Esophagus muscularis mucosa (tissue), 4 donors: Measurements from ENCODE around the gene GALNT18. TPM values are rescaled to one million over a fixed set of nuclear protein-coding genes. Genes with fewer than 3 reads are reported as not detected.

ENCODE experiments used
- DNase-seq: peaks from one replicate; pipeline ENCODE4 v3.0.0-alpha.2; 2017; ENCODE audit errors: extremely low spot score
- H3K27ac ChIP-seq, 4 donors: fragments of 200-600 bp; sonication (generic); replicated peaks in 1 of 4; 1 replicate in 3 of 4; 2 replicates in 1 of 4; pipeline ENCODE4 v1.5.1; 2016 to 2019; ENCODE audit warnings: mild to moderate bottlenecking in 1 of 4
- H3K27me3 ChIP-seq, 4 donors: fragments of 200-600 bp; sonication (generic); one replicate each; pipeline versions ENCODE4 v1.5.1 to v1.6.0; 2016 to 2019
- H3K36me3 ChIP-seq, 4 donors: fragments of 200-600 bp; sonication (generic); one replicate each; pipeline ENCODE4 v1.5.1; 2016 to 2019
- H3K4me1 ChIP-seq, 4 donors: fragments of 200-600 bp; sonication (generic); one replicate each; pipeline ENCODE4 v1.5.1; 2016 to 2019
- H3K4me3 ChIP-seq, 4 donors: fragments of 200-600 bp; sonication (generic); 1 replicate in 2 of 4; 2 replicates in 2 of 4; pipeline ENCODE4 v1.5.1; 2016 to 2019; ENCODE audit warnings: mild to moderate bottlenecking in 4 of 4, moderate library complexity in 1 of 4
- H3K9me3 ChIP-seq, 4 donors: fragments of 200-600 bp; sonication (generic); 1 replicate in 3 of 4; 2 replicates in 1 of 4; pipeline ENCODE4 v1.5.1; 2016 to 2019
- CTCF ChIP-seq, 3 experiments: fragments of 200-600 bp in 2 of 3; fragments of 450-650 bp in 1 of 3; sonication (generic) in 2 of 3; IDR thresholded peaks; one replicate each; pipeline ENCODE4 v1.5.1; 2017 to 2019; ENCODE audit warnings: antibody characterized with exemption in 3 of 3, mild to moderate bottlenecking in 2 of 3, moderate library complexity in 1 of 3
- EP300 ChIP-seq: sonication (generic); formaldehyde crosslinking; IDR thresholded peaks from one replicate; pipeline ENCODE4 v1.6.1; 2017; ENCODE audit warnings: antibody characterized with exemption
- POLR2A ChIP-seq: fragments of 450-650 bp; IDR thresholded peaks from one replicate; pipeline ENCODE4 v1.6.1; 2017; ENCODE audit warnings: antibody characterized with exemption, moderate library complexity, mild to moderate bottlenecking, low read depth
- POLR2AphosphoS5 ChIP-seq, 2 donors: sonication (generic); formaldehyde crosslinking; IDR thresholded peaks; one replicate each; pipeline ENCODE4 v1.6.1; 2017; ENCODE audit warnings: antibody characterized with exemption in 2 of 2
- WGBS: methylation state at CpG from one replicate; pipeline ENCODE4 v1.1.5; 2018; 5-methylcytosine and 5-hydroxymethylcytosine counted together
- intact Hi-C: fragments of 100-400 bp; cut with DNase I; formaldehyde crosslinking; loops from one replicate; pipeline ENCODE4 v1.15.1; 2023
- total RNA-seq, 4 donors: library from RNA; depleted of rRNA; stranded (reverse); fragments of >200 nt; gene quantifications; one replicate each; pipeline versions ENCODE4 v1.1.0 to v1.2.1, GENCODE V29; 2016

The GALNT18 gene
- total RNA-seq, 4 donors from 2014 or later, result 29.1 to 67.0 (median 49.3) TPM

- no peak for DNase-seq
- H3K36me3 ChIP-seq, result peaks cover 0 to 20% (median 5%) of the 10 kb centered on the region in 4 donors
- 49% methylated on average over 5 of the region's 5 CpGs for WGBS
- H3K27me3 ChIP-seq, result no peaks in the 10 kb centered on the region
- no peak overlapping the region for H3K4me3 ChIP-seq
- no peak for TF ChIP-seq POLR2A
- no peak for TF ChIP-seq EP300
- TF ChIP-seq POLR2AphosphoS5 (IDR thresholded peaks at IDR 0.05), result no peak
- no peak for TF ChIP-seq CTCF (IDR thresholded peaks at IDR 0.05)
- peaks cover 21 to 80% (median 40%) of the 10 kb centered on the region in 4 donors for H3K4me1 ChIP-seq
- intact Hi-C loops, result no loop called here
- H3K27ac ChIP-seq, result peak overlapping the region; percentile 63 to 81 (median 78)
- H3K9me3 ChIP-seq, result no peaks in the 10 kb centered on the region
Measured at GRCh38 chr11:11444804-11445131, 177.0 kb downstream of the GALNT18 start.

GRCh38 chr11:11444027-11444803 is 177.6 kb downstream of the GALNT18 start:
- no peaks in the 10 kb centered on the region for H3K27me3 ChIP-seq

GRCh38 chr11:11442791-11443190 is 179.0 kb downstream of the GALNT18 start:
- 76% methylated on average over 5 of the region's 5 CpGs for WGBS
- H3K27me3 ChIP-seq, result no peaks in the 10 kb centered on the region
- H3K4me3 ChIP-seq, result no peak overlapping the region
- intact Hi-C loops, result no loop called here
- TF ChIP-seq CTCF (IDR thresholded peaks at IDR 0.05), result no peak
- TF ChIP-seq POLR2A, result no peak
- TF ChIP-seq POLR2AphosphoS5 (IDR thresholded peaks at IDR 0.05), result no peak
- no peak for TF ChIP-seq EP300
- peaks cover 0 to 12% (median 5%) of the 10 kb centered on the region in 4 donors for H3K36me3 ChIP-seq
- no peak for DNase-seq
- peak overlapping the region in 1 of 4 donors; percentile 81 for H3K27ac ChIP-seq
- peaks cover 21 to 60% (median 34%) of the 10 kb centered on the region in 4 donors for H3K4me1 ChIP-seq
- no peaks in the 10 kb centered on the region for H3K9me3 ChIP-seq

More at GRCh38 chr11:11444027-11444803, 177.6 kb downstream of the GALNT18 start:
- peak in 1 of 2 donors; percentile 41 for TF ChIP-seq POLR2AphosphoS5 (IDR thresholded peaks at IDR 0.05)
- no peak for TF ChIP-seq CTCF (IDR thresholded peaks at IDR 0.05)
- H3K36me3 ChIP-seq, result peaks cover 0 to 20% (median 5%) of the 10 kb centered on the region in 4 donors
- peak overlapping the region; percentile 63 to 81 (median 78) for H3K27ac ChIP-seq
- H3K4me3 ChIP-seq, result no peak overlapping the region
- intact Hi-C loops, result no loop called here
- peaks cover 21 to 74% (median 37%) of the 10 kb centered on the region in 4 donors for H3K4me1 ChIP-seq
- 60% methylated on average over 12 of the region's 13 CpGs for WGBS
- DNase-seq, result no peak
- no peaks in the 10 kb centered on the region for H3K9me3 ChIP-seq

GRCh38 chr11:11441516-11441915 is 180.3 kb downstream of the GALNT18 start:
- Histone ChIP-seq H3K36me3 (no peaks in the 10 kb centered on the region), H3K27me3 (no peaks in the 10 kb centered on the region), H3K9me3 (no peaks in the 10 kb centered on the region), H3K27ac (no peak overlapping the region), H3K4me1 (peaks cover 32 to 56% (median 41%) of the 10 kb centered on the region in 4 donors), H3K4me3 (no peak overlapping the region)
- TF ChIP-seq CTCF (IDR thresholded peaks at IDR 0.05), result no peak
- TF ChIP-seq POLR2AphosphoS5 (IDR thresholded peaks at IDR 0.05), result no peak
- no peak for TF ChIP-seq POLR2A
- TF ChIP-seq EP300, result no peak
- intact Hi-C loops, result no loop called here
- WGBS, result 92% methylated on average over 7 of the region's 7 CpGs
- no peak for DNase-seq

GRCh38 chr11:11441091-11441490 is 180.7 kb downstream of the GALNT18 start:
- no peak overlapping the region for H3K27ac ChIP-seq
- H3K36me3 ChIP-seq, result no peaks in the 10 kb centered on the region
- DNase-seq, result no peak
- no peak for TF ChIP-seq EP300
- no peak for TF ChIP-seq CTCF (IDR thresholded peaks at IDR 0.05)
- TF ChIP-seq POLR2A, result no peak
- TF ChIP-seq POLR2AphosphoS5 (IDR thresholded peaks at IDR 0.05), result no peak
- H3K4me3 ChIP-seq, result no peak overlapping the region
- no peaks in the 10 kb centered on the region for H3K9me3 ChIP-seq
- no peaks in the 10 kb centered on the region for H3K27me3 ChIP-seq
- intact Hi-C loops, result no loop called here
- H3K4me1 ChIP-seq, result peaks cover 34 to 56% (median 43%) of the 10 kb centered on the region in 4 donors
- WGBS, result 83% methylated on average over 1 of the region's 1 CpG
